Measurements from ENCODE around the gene OR6C70.
"Not testable (repeated sequence)": the region's sequence is repeated elsewhere in the genome, so short reads cannot be mapped to it uniquely, and the experiment has no call there.

The OR6C70 gene

DNA sequence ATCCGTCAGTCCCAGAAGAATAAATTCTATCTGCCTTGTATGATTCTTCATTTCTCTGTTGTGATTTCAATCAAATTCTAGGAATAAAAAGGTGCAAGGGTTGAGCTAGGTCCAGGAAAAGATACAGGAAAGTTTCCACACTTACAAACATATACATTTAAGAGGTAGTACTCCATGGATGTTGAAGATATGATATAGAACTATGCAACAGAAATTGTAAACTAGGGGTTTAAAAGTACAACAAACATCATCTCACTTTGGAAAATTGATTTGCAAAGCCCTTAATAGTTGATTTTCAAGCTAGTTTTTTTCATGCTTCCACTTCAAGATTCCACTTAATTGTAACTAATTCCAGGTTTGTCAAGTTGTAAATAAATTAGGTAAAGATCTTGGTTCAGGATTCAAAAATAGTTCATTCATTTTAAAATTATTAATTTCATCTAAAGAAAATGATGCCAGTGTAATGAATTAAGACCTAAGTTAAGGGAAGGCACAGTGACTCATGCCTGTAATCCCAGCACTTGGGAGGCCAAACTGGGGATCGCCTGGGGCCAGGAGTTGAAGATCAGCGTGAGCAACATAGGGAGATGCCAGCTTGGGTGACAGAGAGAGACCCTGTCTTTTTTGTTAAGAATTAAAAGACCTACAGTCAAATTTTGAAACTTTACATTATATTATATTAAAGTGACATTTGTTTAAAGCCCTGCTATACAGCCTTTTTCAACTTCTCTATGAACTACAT, at the start of gene OR6C70:
Gene OR6C70, minus strand, starts transcription at position 51 of the 742 bp plus-strand sequence. Its CDS starts 0 bp downstream, at position 51.
- DNase-seq (ENCODE audit: low read depth), result no peak

DNA sequence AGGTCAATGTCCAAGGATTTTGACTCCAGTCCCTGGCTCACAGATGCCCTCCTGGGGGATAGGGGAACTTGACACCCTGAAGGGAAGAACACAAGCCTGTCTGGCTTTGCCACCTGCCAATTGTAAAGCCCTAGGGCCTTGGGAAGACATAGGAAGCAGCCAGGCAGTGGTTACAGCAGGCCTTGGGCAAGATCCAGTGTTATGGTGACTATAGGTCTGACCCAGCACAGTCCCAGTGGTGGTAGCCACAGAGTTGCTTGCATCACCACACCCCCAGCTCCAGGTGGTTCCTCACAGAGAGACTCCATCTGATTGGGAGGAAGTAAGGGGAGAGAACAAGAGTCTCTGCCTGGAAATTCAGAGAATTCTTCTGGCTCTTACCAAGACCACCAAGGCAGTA, 46.5 kb upstream of the OR6C70 start:
- no peak for DNase-seq (ENCODE audit: low read depth)

GRCh38 chr12:55515696-55516095, 45.8 kb upstream of the OR6C70 start:
- DNase-seq (ENCODE audit: low read depth), result no peak

DNA sequence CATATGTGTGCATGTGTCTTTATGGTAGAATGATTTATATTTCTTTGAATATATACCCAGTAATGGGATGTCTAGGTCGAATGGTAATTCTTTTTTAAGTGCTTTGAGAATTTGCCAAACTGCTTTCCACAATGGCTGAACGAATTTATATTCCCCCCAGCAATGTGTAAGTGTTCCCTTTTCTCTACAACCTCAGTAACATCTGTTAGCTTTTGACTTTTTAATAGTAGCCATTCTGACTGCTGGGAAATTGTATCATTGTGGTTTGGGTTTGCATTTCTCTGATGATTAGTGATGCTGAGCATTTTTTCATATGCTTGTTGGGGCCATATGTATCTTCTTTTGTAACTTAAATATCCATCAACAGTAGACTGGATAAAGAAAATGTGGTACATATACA, 31.7 kb upstream of the OR6C70 start:
- no peak for DNase-seq (ENCODE audit: low read depth)

DNA sequence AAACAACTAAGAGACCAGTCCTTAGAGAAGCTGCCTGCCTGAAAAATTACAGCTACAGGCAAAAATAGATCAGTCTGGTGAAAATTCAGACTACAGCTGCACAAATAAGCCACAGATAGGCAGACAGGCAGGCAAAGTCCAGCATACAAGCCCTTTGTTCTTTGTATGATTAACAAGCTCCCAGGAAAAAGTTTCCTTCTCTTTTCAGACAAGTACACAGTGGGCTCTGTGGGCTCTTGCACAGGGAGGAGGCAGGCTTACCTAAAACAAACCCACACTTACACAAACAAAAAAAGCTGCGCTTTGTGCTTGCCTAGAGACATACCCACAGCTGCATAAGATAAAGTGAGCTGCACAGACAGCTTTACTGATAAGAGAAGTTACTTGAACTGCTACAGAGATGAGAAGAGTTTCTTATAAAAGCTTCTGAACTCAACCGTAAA, 29.9 kb upstream of the OR6C70 start:
- no peak for DNase-seq (ENCODE audit: low read depth)

DNA sequence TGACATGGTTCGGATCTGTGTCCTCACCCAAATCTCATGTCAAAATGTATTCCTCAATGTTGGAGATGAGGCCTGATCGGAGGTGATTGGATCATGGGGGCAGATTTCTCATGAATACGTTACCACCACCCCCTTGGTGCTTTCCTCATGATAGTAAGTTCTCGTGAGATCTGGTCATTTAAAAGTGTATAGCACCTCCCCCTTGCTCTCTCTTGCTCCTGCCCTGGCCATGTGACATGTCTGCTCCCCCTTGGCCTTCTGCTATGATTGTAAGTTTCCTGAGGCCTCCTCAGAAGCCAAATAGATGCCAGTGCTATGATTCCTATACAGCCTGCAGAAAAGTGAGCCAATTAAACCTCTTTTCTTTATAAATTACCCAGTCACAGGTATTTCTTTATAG, 29.3 kb upstream of the OR6C70 start:
- no peak for DNase-seq (ENCODE audit: low read depth)

DNA sequence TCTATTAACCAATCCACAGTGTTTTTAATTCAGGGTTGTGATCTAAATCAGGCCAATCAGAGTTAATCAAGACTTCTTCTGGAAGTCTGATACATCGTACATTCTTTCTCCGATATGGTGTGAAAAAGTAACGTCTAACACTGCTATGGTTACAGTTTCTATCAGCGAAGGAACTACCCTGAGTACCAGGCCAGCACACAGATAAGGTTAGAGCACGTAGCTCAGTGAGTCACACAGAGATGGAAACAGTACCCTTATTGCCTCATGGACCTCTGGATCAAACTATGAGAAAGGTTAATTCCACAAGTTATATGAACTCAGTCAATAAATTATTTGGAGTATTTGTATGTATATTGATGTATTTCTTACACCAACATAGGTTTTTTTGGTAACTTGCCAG, 25.6 kb upstream of the OR6C70 start:
- no peak for DNase-seq (ENCODE audit: low read depth)

- DNase-seq (ENCODE audit: low read depth), result no peak
These were observed 22.1 kb upstream of the OR6C70 start, which contains the start of gene OR6C68 for GRCh38 chr12:55492078-55492477. Gene OR6C68, plus strand, starts transcription at chr12:55492378. Its CDS starts 0 bp downstream, at chr12:55492378.

DNA sequence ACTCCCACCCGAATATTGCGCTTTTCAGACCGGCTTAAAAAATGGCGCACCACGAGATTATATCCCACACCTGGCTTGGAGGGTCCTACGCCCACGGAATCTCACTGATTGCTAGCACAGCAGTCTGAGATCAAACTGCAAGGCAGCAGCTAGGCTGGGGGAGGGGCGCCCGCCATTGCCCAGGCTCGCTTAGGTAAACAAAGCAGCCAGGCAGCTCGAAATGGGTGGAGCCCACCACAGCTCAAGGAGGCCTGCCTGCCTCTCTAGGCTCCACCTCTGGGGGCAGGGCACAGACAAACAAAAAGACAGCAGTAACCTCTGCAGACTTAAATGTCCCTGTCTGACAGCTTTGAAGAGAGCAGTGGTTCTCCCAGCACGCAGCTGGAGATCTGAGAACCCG, 14.3 kb upstream of the OR6C70 start:
- DNase-seq (ENCODE audit: low read depth), result not testable (repeated sequence)

GRCh38 chr12:55479136-55479535, 9.2 kb upstream of the OR6C70 start:
- DNase-seq (ENCODE audit: low read depth), result not testable (repeated sequence)

- no peak for DNase-seq (ENCODE audit: low read depth)
These were observed 2.3 kb upstream of the OR6C70 start for GRCh38 chr12:55472264-55472663.

DNA sequence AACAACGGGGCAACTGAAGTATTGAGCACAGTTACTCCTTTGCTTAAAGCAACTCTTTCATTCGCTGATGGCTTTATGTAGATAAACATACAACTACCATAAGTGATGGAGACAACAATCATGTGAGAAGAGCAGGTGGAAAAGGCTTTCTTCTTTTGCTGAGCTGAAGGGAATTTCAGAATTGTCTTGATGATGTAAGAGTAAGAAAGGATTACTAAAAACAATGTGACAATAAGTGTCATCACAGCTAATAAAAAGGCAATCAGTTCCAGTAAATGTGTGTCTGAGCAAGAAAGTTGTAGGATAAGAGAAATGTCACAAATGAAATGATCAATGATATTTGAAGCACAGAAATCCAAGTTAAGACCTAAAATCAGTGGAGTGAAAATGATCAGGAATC, 647 bp downstream of the OR6C70 start:
- DNase-seq (ENCODE audit: low read depth), result no peak

DNA sequence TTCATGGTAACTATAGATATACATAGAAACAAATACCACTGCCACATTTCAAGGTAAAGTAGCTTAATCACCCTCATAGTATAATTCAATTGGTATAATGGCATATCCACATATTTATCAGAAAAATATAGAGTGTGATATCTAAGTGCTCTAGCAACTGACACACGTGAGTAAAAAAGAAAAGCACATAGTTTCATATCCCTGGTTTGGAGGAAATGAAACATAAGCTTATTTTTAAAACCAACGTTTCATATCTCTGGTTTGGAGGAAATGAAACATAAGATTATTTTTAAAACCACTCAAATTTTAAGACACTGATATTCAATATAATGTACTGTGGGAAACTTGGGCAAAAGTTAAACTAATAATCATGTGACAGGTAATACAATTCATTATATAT, 2.1 kb downstream of the OR6C70 start:
- DNase-seq (ENCODE audit: low read depth), result no peak

DNA sequence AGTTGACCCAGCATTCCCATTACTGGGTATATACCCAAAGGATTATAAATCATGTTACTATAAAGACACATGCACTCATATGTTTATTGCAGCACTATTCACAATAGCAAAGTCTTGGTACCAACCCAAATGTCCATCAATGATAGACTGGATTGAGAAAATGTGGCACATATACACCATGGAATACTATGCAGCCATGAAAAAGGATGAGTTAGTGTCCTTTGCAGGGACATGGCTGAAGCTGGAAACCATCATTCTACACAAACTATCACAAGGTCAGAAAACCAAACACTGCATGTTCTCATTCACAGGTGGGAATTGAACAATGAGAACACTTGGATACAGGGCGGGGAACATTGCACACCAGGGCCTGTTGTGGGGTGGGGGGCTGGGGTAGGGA, 5.0 kb downstream of the OR6C70 start:
- DNase-seq (ENCODE audit: low read depth), result not testable (repeated sequence)

GRCh38 chr12:55448825-55449224, 21.1 kb downstream of the OR6C70 start:
- DNase-seq (ENCODE audit: low read depth), result no peak

DNA sequence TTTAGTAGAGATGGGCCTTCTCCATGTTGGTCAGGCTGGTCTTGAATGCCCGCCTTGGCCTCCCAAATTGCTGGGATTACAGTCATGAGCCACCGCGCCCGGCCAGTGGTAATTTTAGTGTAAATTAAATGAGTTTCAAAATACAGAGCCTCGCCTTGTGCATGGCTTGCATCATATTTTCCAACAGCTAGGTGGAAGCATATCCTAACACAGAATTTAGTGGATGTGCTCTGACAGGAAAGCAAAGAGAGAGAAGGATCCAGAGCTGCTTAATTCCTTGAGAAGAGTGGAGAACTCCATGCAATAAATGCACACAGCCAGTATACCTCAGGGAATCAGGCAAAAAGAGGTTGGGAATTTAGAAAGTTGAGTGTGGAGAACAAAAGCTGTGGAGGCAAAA, 23.6 kb downstream of the OR6C70 start:
- DNase-seq (ENCODE audit: low read depth), result no peak

- DNase-seq (ENCODE audit: low read depth), result no peak
These were observed 24.6 kb downstream of the OR6C70 start for GRCh38 chr12:55445357-55445756.

- no peak for DNase-seq (ENCODE audit: low read depth)
These were observed 26.2 kb downstream of the OR6C70 start, which contains the start of gene OR6C2 for GRCh38 chr12:55443776-55444175. Gene OR6C2, plus strand, starts transcription at chr12:55444076. Its CDS starts 8,138 bp downstream, at chr12:55452214.

DNA sequence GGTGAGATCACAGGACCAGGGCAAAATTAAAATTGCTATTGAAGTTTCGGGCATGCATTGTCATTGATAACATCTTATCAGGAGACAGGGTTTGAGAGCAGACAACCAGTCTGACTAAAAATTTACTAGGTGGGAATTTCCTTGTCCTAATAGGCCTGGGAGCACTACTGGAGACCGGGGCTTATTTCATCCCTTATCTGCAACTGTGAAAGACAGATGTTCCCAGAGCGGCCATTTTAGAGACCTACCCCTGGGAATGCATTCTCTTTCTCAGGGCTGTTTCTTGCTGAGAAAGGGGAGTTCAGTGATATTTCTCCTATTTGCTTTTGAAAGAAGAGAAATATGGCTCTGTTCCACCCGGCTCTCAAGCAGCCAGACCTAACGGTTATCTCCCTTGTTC, 28.7 kb downstream of the OR6C70 start:
- DNase-seq (ENCODE audit: low read depth), result not testable (repeated sequence)

DNA sequence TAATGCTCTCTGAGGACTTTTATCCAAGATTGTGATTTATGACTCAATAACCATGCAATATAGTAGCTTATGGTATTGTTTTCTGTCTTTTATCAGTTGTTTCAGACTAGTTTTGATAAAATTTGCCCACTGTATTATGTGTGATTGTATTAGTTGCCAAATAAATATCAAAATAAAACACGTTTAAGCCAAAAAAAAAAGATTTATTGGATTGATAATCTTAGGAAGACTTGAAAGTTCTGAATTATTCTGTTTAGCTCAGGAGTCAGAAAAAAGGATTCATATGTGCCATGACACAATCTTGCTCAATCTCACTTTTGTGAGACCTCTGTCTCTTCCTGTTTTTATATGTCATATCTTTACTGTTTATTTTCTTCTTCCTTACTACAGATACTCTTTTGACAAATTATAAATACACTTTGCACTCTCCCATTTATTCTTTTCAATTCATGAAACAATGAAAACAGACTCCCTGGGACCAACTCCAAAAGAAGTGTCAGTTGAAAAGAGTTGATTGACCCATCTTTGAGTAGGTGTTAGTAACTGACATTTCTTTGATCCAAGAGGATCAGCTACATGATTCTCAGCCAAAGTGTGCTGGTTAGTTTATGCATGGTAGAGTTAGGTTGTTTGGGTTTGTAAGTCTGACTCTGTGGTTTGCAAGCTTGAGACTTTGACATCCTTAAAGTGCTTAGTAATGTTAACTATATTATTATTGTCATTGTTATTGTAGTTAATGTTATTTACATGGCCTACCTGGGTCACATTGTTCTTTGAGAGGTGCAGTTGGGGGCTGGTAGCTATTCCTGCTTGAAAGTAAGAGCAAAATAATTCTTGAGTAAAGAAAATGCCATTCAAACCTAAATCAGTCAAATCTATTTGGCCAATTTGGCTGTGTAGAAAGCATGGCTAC, 41.4 kb downstream of the OR6C70 start:
- DNase-seq (ENCODE audit: low read depth), result no peak

GRCh38 chr12:55425954-55426353, 44.0 kb downstream of the OR6C70 start, which contains the start of gene OR6C76:
Gene OR6C76, plus strand, starts transcription at chr12:55426254. Its CDS starts 0 bp downstream, at chr12:55426254.
- no peak for DNase-seq (ENCODE audit: low read depth)

GRCh38 chr12:55420307-55420962, 49.5 kb downstream of the OR6C70 start:
- no peak for DNase-seq (ENCODE audit: low read depth)

Measured in HS-27A (cell line).